PC-9 (cell line): Measurements from ENCODE around the gene TUBGCP2.

Source experiments
- EZH2 ChIP-seq: fragments of 200-600 bp; sonication (generic); IDR thresholded peaks from 2 replicates; pipeline ENCODE4 v1.8.0; 2017; ENCODE audit warnings: antibody characterized with exemption, low read depth
- TF ChIP-seq, protein P1 (sequence below): fragments of 200-600 bp; sonication (generic); conservative IDR thresholded peaks from 2 replicates; pipeline ENCODE4 v1.6.1; 2017; ENCODE audit warnings: mixed run types, antibody characterized with exemption, mild to moderate bottlenecking, moderate library complexity

DNA sequence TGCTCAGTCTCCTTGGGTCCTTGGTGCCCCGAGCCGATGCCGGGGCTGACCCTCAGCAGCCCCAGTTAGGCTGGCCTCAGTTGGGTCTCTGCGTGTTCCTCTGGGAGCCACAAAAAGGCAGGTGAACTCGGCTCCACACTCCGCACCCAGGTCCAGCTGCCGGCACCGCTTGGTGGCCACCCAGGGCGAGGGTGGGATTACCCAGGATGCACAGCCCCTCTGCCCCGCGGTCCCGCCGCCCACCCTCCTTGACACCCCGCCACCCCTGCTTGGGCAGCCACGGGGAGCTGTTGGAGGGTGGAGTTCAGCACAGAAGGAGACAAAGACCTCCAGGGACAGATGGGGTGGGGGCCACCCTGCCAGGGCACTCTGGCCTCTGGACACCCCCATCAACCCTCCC lies 53.3 kb downstream of the TUBGCP2 start:
- TF ChIP-seq, protein P1, sequence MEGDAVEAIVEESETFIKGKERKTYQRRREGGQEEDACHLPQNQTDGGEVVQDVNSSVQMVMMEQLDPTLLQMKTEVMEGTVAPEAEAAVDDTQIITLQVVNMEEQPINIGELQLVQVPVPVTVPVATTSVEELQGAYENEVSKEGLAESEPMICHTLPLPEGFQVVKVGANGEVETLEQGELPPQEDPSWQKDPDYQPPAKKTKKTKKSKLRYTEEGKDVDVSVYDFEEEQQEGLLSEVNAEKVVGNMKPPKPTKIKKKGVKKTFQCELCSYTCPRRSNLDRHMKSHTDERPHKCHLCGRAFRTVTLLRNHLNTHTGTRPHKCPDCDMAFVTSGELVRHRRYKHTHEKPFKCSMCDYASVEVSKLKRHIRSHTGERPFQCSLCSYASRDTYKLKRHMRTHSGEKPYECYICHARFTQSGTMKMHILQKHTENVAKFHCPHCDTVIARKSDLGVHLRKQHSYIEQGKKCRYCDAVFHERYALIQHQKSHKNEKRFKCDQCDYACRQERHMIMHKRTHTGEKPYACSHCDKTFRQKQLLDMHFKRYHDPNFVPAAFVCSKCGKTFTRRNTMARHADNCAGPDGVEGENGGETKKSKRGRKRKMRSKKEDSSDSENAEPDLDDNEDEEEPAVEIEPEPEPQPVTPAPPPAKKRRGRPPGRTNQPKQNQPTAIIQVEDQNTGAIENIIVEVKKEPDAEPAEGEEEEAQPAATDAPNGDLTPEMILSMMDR = no peak
- no peak for TF ChIP-seq EZH2
